H1 (cell line): ENCODE measurements around the gene CLEC2D.
A peak's percentile ranks its signal among the peaks of the same experiment; 100 is the strongest.

Source experiments
- BCL11A ChIP-seq, 2 experiments: IDR thresholded peaks; one replicate each; pipeline ENCODE4 v1.6.1; 2011; ENCODE audit warnings: low read depth in 2 of 2, low read length in 2 of 2, mild to moderate bottlenecking in 2 of 2
- BRCA1 ChIP-seq: IDR thresholded peaks from 2 replicates; pipeline ENCODE4 v1.6.1; 2012; ENCODE audit warnings: low read depth, low read length, improper control_type of control experiment
- EGR1 ChIP-seq: IDR thresholded peaks from 2 replicates; pipeline ENCODE4 v1.6.1; 2011; ENCODE audit warnings: low read depth, low read length, borderline replicate concordance
- EZH2 ChIP-seq: fragments of 200-600 bp; sonication (generic); IDR thresholded peaks from 2 replicates; pipeline ENCODE4 v1.7.1; 2012; ENCODE audit warnings: low read depth, mild to moderate bottlenecking, moderate library complexity, low read length, inconsistent platforms; ENCODE audit not compliant: severe bottlenecking
- PHF8 ChIP-seq: fragments of 200-600 bp; sonication (generic); conservative IDR thresholded peaks from 2 replicates; pipeline ENCODE4 v1.7.1; 2012; ENCODE audit warnings: low read depth, mild to moderate bottlenecking, inconsistent platforms, low read length, moderate library complexity
- POLR2A ChIP-seq, 2 experiments: IDR thresholded peaks; 1 replicate in 1 of 2; 2 replicates in 1 of 2; pipeline ENCODE4 v1.6.1; 2011; ENCODE audit warnings: low read depth in 2 of 2, low read length in 2 of 2, mild to moderate bottlenecking in 2 of 2; ENCODE audit errors: control extremely low read depth in 1 of 2
- POLR2AphosphoS5 ChIP-seq: IDR thresholded peaks from 2 replicates; pipeline ENCODE4 v1.6.1; 2011; ENCODE audit warnings: low read depth, low read length
- SIN3A ChIP-seq, 2 experiments: IDR thresholded peaks in 1 of 2; conservative IDR thresholded peaks in 1 of 2; 2 replicates each; pipeline ENCODE4 v1.6.1; 2011 to 2012; ENCODE audit warnings: low read length in 2 of 2, improper control_type of control experiment in 1 of 2, low read depth in 1 of 2, mild to moderate bottlenecking in 1 of 2
- SP1 ChIP-seq: IDR thresholded peaks from 2 replicates; pipeline ENCODE4 v1.6.1; 2011; ENCODE audit warnings: low read depth, low read length
- TF ChIP-seq, protein P1 (sequence below), 3 experiments: IDR thresholded peaks; 1 replicate in 2 of 3; 2 replicates in 1 of 3; pipeline versions ENCODE4 v1.5.1 to v1.6.1; 2011; ENCODE audit warnings: low read length in 3 of 3, mild to moderate bottlenecking in 3 of 3, inconsistent platforms in 2 of 3, low read depth in 1 of 3, moderate library complexity in 1 of 3; ENCODE audit not compliant: insufficient read depth in 1 of 3; ENCODE audit errors: control extremely low read depth in 1 of 3
- TF ChIP-seq, protein P2 (sequence below): fragments of 300-600 bp; sonication (generic); IDR thresholded peaks from 2 replicates; pipeline ENCODE4 v1.7.1; 2012; ENCODE audit warnings: low read length, moderate library complexity, mild to moderate bottlenecking, inconsistent platforms; ENCODE audit not compliant: insufficient replicate concordance

- no peak for TF ChIP-seq EGR1
- no peak for TF ChIP-seq EZH2
- TF ChIP-seq SP1 = no peak
- TF ChIP-seq POLR2AphosphoS5 = no peak
- TF ChIP-seq, protein P1, sequence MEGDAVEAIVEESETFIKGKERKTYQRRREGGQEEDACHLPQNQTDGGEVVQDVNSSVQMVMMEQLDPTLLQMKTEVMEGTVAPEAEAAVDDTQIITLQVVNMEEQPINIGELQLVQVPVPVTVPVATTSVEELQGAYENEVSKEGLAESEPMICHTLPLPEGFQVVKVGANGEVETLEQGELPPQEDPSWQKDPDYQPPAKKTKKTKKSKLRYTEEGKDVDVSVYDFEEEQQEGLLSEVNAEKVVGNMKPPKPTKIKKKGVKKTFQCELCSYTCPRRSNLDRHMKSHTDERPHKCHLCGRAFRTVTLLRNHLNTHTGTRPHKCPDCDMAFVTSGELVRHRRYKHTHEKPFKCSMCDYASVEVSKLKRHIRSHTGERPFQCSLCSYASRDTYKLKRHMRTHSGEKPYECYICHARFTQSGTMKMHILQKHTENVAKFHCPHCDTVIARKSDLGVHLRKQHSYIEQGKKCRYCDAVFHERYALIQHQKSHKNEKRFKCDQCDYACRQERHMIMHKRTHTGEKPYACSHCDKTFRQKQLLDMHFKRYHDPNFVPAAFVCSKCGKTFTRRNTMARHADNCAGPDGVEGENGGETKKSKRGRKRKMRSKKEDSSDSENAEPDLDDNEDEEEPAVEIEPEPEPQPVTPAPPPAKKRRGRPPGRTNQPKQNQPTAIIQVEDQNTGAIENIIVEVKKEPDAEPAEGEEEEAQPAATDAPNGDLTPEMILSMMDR (IDR thresholded peaks at IDR 0.05; ENCODE audit: control extremely low read depth in 1 of 3, insufficient read depth in 1 of 3, low read depth in 1 of 3, low read length in 3 of 3) = peak in 1 of 3 experiments; percentile 25; a peak in 1 of 4 replicates
- no peak for TF ChIP-seq BCL11A (IDR thresholded peaks at IDR 0.05; ENCODE audit: low read depth in 2 of 2, low read length in 2 of 2)
- TF ChIP-seq, protein P2, sequence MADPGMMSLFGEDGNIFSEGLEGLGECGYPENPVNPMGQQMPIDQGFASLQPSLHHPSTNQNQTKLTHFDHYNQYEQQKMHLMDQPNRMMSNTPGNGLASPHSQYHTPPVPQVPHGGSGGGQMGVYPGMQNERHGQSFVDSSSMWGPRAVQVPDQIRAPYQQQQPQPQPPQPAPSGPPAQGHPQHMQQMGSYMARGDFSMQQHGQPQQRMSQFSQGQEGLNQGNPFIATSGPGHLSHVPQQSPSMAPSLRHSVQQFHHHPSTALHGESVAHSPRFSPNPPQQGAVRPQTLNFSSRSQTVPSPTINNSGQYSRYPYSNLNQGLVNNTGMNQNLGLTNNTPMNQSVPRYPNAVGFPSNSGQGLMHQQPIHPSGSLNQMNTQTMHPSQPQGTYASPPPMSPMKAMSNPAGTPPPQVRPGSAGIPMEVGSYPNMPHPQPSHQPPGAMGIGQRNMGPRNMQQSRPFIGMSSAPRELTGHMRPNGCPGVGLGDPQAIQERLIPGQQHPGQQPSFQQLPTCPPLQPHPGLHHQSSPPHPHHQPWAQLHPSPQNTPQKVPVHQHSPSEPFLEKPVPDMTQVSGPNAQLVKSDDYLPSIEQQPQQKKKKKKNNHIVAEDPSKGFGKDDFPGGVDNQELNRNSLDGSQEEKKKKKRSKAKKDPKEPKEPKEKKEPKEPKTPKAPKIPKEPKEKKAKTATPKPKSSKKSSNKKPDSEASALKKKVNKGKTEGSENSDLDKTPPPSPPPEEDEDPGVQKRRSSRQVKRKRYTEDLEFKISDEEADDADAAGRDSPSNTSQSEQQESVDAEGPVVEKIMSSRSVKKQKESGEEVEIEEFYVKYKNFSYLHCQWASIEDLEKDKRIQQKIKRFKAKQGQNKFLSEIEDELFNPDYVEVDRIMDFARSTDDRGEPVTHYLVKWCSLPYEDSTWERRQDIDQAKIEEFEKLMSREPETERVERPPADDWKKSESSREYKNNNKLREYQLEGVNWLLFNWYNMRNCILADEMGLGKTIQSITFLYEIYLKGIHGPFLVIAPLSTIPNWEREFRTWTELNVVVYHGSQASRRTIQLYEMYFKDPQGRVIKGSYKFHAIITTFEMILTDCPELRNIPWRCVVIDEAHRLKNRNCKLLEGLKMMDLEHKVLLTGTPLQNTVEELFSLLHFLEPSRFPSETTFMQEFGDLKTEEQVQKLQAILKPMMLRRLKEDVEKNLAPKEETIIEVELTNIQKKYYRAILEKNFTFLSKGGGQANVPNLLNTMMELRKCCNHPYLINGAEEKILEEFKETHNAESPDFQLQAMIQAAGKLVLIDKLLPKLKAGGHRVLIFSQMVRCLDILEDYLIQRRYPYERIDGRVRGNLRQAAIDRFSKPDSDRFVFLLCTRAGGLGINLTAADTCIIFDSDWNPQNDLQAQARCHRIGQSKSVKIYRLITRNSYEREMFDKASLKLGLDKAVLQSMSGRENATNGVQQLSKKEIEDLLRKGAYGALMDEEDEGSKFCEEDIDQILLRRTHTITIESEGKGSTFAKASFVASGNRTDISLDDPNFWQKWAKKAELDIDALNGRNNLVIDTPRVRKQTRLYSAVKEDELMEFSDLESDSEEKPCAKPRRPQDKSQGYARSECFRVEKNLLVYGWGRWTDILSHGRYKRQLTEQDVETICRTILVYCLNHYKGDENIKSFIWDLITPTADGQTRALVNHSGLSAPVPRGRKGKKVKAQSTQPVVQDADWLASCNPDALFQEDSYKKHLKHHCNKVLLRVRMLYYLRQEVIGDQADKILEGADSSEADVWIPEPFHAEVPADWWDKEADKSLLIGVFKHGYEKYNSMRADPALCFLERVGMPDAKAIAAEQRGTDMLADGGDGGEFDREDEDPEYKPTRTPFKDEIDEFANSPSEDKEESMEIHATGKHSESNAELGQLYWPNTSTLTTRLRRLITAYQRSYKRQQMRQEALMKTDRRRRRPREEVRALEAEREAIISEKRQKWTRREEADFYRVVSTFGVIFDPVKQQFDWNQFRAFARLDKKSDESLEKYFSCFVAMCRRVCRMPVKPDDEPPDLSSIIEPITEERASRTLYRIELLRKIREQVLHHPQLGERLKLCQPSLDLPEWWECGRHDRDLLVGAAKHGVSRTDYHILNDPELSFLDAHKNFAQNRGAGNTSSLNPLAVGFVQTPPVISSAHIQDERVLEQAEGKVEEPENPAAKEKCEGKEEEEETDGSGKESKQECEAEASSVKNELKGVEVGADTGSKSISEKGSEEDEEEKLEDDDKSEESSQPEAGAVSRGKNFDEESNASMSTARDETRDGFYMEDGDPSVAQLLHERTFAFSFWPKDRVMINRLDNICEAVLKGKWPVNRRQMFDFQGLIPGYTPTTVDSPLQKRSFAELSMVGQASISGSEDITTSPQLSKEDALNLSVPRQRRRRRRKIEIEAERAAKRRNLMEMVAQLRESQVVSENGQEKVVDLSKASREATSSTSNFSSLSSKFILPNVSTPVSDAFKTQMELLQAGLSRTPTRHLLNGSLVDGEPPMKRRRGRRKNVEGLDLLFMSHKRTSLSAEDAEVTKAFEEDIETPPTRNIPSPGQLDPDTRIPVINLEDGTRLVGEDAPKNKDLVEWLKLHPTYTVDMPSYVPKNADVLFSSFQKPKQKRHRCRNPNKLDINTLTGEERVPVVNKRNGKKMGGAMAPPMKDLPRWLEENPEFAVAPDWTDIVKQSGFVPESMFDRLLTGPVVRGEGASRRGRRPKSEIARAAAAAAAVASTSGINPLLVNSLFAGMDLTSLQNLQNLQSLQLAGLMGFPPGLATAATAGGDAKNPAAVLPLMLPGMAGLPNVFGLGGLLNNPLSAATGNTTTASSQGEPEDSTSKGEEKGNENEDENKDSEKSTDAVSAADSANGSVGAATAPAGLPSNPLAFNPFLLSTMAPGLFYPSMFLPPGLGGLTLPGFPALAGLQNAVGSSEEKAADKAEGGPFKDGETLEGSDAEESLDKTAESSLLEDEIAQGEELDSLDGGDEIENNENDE = no peak
- no peak for TF ChIP-seq POLR2A (IDR thresholded peaks at IDR 0.05; ENCODE audit: control extremely low read depth in 1 of 2, low read depth in 2 of 2, low read length in 2 of 2)
- no peak for TF ChIP-seq PHF8
- no peak for TF ChIP-seq BRCA1
- TF ChIP-seq SIN3A (conservative IDR thresholded peaks at IDR 0.05 in 1 of 2, IDR thresholded peaks at IDR 0.05 in 1 of 2; ENCODE audit: low read depth in 1 of 2, low read length in 2 of 2) = no peak
Measured at GRCh38 chr12:9636851-9637206, 32.7 kb upstream of the CLEC2D start.
